ENCODE measurements around the gene TBC1D1. TPM values are rescaled to one million over a fixed set of nuclear protein-coding genes. Genes with fewer than 3 reads are reported as not detected.

Gene TBC1D1
- polyA plus RNA-seq (2013, experiment 1 of 2) = 107 TPM
- 111 TPM for polyA plus RNA-seq (2013, experiment 2 of 2)

DNA sequence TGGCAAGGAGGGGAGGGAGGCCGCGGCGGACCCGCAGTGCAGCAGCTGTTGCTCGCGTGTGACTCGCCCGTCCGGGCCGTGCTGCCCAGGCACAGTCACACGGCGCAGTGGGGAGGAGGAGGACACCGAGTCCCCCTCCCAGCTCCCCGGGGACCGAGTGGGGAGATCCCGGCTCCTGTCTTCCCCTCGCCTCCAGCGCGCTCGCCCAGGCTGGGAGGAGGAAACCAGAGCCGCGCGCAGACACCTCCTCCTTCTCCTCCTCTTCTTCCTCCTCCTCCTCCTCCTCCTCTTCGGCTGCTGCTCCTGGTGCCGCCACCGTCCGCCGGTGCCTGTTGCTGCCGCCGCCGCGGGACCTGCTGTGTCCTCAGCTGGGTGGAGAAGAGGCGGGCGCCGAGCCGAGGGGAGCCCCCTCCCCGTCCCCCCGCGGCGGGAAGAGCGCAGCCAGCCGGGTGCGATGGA lies at the start of gene TBC1D1:
TBC1D1 (plus strand) TSS at position 284 of the 459 bp plus-strand sequence. CDS start 11,012 bp downstream, outside the sequence.
- Histone ChIP-seq H3K36me3 (ENCODE audit: control insufficient read depth, insufficient read depth, low read length) (no peaks in the 10 kb centered on the region), H3K9me3 (ENCODE audit: control insufficient read depth, low read length) (no peaks in the 10 kb centered on the region), H3K4me3 (ENCODE audit: extremely low read depth, insufficient read depth, low read length, poor library complexity, severe bottlenecking) (peak within 1 kb of the TSS; percentile 39), H3K27ac (ENCODE audit: low read depth, low read length, severe bottlenecking) (no peak within 1 kb of the TSS), H3K4me1 (ENCODE audit: control insufficient read depth, insufficient read depth, low read length, poor library complexity, severe bottlenecking) (no peaks in the 10 kb centered on the region)
- 0 to 2% methylated on average over 17 to 21 of the region's 43 CpGs for WGBS, 2 experiments (ENCODE audit: insufficient coverage in 2 of 2)

DNA sequence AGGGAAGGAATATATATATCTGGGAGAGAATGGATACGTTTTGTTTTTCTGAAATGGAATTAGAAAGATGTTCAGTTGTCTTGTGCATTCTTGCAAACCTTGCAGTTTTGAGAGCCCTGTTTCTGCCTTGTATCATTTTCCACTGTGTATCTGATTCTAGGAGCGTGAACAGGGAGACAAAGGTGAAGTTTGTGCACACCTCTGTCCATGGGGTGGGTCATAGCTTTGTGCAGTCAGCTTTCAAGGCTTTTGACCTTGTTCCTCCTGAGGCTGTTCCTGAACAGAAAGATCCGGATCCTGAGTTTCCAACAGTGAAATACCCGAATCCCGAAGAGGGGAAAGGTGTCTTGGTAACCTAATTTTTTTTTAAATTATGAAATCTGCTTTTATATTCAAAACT lies 46.7 kb upstream of the TBC1D1 start:
- Histone ChIP-seq H3K9me3 (ENCODE audit: control insufficient read depth, low read length) (no peaks in the 10 kb centered on the region), H3K4me1 (ENCODE audit: control insufficient read depth, insufficient read depth, low read length, poor library complexity, severe bottlenecking) (peaks cover 7% of the 10 kb centered on the region), H3K4me3 (ENCODE audit: extremely low read depth, insufficient read depth, low read length, poor library complexity, severe bottlenecking) (no peak overlapping the region), H3K36me3 (ENCODE audit: control insufficient read depth, insufficient read depth, low read length) (peaks cover 17% of the 10 kb centered on the region), H3K27ac (ENCODE audit: low read depth, low read length, severe bottlenecking) (no peak overlapping the region)
- WGBS, 2 experiments (ENCODE audit: insufficient coverage in 2 of 2) = 95 to 100% methylated on average over 3 of the region's 5 CpGs

DNA sequence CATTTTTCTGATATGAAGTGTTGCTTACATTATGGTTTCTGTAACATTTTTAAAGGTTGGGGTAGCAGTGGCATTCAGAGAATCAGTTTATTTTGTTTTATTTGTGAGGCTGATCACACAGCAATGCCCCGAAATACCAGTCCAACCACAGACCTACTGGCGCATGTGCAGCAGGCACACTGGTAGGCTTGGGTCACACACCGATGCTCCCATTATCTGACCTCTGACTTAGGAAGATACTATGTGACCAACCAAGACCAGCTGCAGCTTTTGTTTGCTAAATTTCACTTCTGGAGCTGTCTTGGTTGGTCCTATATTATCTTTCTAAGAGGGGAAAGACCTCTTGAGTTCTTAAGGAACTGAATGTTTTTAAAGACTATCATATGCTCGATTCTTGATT lies 45.7 kb upstream of the TBC1D1 start:
- Histone ChIP-seq H3K36me3 (ENCODE audit: control insufficient read depth, insufficient read depth, low read length) (peaks cover 18% of the 10 kb centered on the region), H3K4me1 (ENCODE audit: control insufficient read depth, insufficient read depth, low read length, poor library complexity, severe bottlenecking) (peaks cover 7% of the 10 kb centered on the region), H3K27ac (ENCODE audit: low read depth, low read length, severe bottlenecking) (no peak overlapping the region), H3K4me3 (ENCODE audit: extremely low read depth, insufficient read depth, low read length, poor library complexity, severe bottlenecking) (no peak overlapping the region), H3K9me3 (ENCODE audit: control insufficient read depth, low read length) (no peaks in the 10 kb centered on the region)
- WGBS, 2 experiments (ENCODE audit: insufficient coverage in 2 of 2) = 92 to 97% methylated on average over 3 of the region's 4 CpGs

GRCh38 chr4:37847311-37847884 lies 43.5 kb upstream of the TBC1D1 start:
- WGBS, 2 experiments (ENCODE audit: insufficient coverage in 2 of 2) = 63 to 86% methylated on average over 2 of the region's 5 CpGs
- H3K4me3 ChIP-seq (ENCODE audit: extremely low read depth, insufficient read depth, low read length, poor library complexity, severe bottlenecking) = no peak overlapping the region
- H3K36me3 ChIP-seq (ENCODE audit: control insufficient read depth, insufficient read depth, low read length) = peaks cover 19% of the 10 kb centered on the region
- H3K9me3 ChIP-seq (ENCODE audit: control insufficient read depth, low read length) = no peaks in the 10 kb centered on the region
- H3K27ac ChIP-seq (ENCODE audit: low read depth, low read length, severe bottlenecking) = no peak overlapping the region
- H3K4me1 ChIP-seq (ENCODE audit: control insufficient read depth, insufficient read depth, low read length, poor library complexity, severe bottlenecking) = peaks cover 7% of the 10 kb centered on the region

DNA sequence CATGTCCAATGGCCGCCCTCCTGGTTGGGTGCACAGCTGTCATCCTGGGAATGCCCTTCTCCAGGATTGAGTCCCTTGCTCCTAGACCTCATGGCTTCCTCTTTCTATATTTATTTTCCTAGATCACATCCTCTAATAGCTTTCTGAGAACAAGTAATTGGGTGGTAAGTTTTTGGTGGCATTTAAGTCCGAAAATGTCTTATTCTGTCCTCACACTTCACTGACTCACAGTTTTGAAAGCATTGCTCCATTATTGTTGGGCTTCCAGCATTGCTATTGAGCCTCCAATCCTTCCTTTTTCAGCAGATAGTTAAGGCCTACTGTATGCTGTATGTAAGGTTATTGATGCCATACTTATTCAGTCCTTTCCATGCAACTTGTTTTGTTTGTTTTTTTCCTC lies 38.5 kb upstream of the TBC1D1 start:
- no peaks in the 10 kb centered on the region for H3K4me1 ChIP-seq (ENCODE audit: control insufficient read depth, insufficient read depth, low read length, poor library complexity, severe bottlenecking)

GRCh38 chr4:37858112-37858511 lies 32.8 kb upstream of the TBC1D1 start:
- no peaks in the 10 kb centered on the region for H3K4me1 ChIP-seq (ENCODE audit: control insufficient read depth, insufficient read depth, low read length, poor library complexity, severe bottlenecking)
- H3K9me3 ChIP-seq (ENCODE audit: control insufficient read depth, low read length) = no peaks in the 10 kb centered on the region
- no peak overlapping the region for H3K27ac ChIP-seq (ENCODE audit: low read depth, low read length, severe bottlenecking)
- H3K36me3 ChIP-seq (ENCODE audit: control insufficient read depth, insufficient read depth, low read length) = peaks cover 6% of the 10 kb centered on the region
- no CpG with 5 or more reads among the region's 4 CpGs for WGBS, 2 experiments (ENCODE audit: insufficient coverage in 2 of 2)
- H3K4me3 ChIP-seq (ENCODE audit: extremely low read depth, insufficient read depth, low read length, poor library complexity, severe bottlenecking) = no peak overlapping the region

More for the DNA sequence above, 38.5 kb upstream of the TBC1D1 start:
- WGBS, 2 experiments (ENCODE audit: insufficient coverage in 2 of 2) = 100% methylated on average over 1 of the region's 2 CpGs
- Histone ChIP-seq H3K9me3 (ENCODE audit: control insufficient read depth, low read length) (no peaks in the 10 kb centered on the region), H3K4me3 (ENCODE audit: extremely low read depth, insufficient read depth, low read length, poor library complexity, severe bottlenecking) (no peak overlapping the region), H3K36me3 (ENCODE audit: control insufficient read depth, insufficient read depth, low read length) (peaks cover 14% of the 10 kb centered on the region), H3K27ac (ENCODE audit: low read depth, low read length, severe bottlenecking) (no peak overlapping the region)

GRCh38 chr4:37858872-37859271 lies 32.0 kb upstream of the TBC1D1 start:
- H3K27ac ChIP-seq (ENCODE audit: low read depth, low read length, severe bottlenecking) = no peak overlapping the region
- no peaks in the 10 kb centered on the region for H3K4me1 ChIP-seq (ENCODE audit: control insufficient read depth, insufficient read depth, low read length, poor library complexity, severe bottlenecking)
- H3K36me3 ChIP-seq (ENCODE audit: control insufficient read depth, insufficient read depth, low read length) = peaks cover 13% of the 10 kb centered on the region
- H3K4me3 ChIP-seq (ENCODE audit: extremely low read depth, insufficient read depth, low read length, poor library complexity, severe bottlenecking) = no peak overlapping the region
- H3K9me3 ChIP-seq (ENCODE audit: control insufficient read depth, low read length) = no peaks in the 10 kb centered on the region

DNA sequence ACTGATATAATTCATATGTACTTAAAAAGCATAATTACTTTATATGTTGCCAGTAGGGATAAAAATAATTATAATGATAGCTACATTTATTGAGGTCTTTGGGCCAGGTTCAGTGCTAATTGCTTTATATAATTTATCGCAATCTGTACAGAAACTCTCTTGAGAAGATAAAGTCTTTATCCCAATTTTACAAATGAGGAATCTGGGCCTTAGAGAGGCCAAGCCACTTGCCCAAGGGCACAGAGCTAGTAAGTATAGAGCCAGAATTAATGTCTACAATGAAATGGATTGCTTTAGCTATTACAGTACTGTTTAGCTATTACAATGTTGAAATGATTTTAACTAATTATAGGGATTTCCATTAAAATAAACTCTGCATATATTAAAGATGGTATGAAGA lies 30.6 kb upstream of the TBC1D1 start:
- H3K27ac ChIP-seq (ENCODE audit: low read depth, low read length, severe bottlenecking) = no peak overlapping the region

GRCh38 chr4:37862961-37863360 lies 27.9 kb upstream of the TBC1D1 start:
- peaks cover 8% of the 10 kb centered on the region for H3K36me3 ChIP-seq (ENCODE audit: control insufficient read depth, insufficient read depth, low read length)
- no peak overlapping the region for H3K27ac ChIP-seq (ENCODE audit: low read depth, low read length, severe bottlenecking)
- H3K9me3 ChIP-seq (ENCODE audit: control insufficient read depth, low read length) = no peaks in the 10 kb centered on the region
- 100% methylated on average over 1 of the region's 4 CpGs for WGBS, 2 experiments (ENCODE audit: insufficient coverage in 2 of 2)
- H3K4me1 ChIP-seq (ENCODE audit: control insufficient read depth, insufficient read depth, low read length, poor library complexity, severe bottlenecking) = no peaks in the 10 kb centered on the region
- no peak overlapping the region for H3K4me3 ChIP-seq (ENCODE audit: extremely low read depth, insufficient read depth, low read length, poor library complexity, severe bottlenecking)

More for the DNA sequence above, 30.6 kb upstream of the TBC1D1 start:
- Histone ChIP-seq H3K4me3 (ENCODE audit: extremely low read depth, insufficient read depth, low read length, poor library complexity, severe bottlenecking) (no peak overlapping the region), H3K4me1 (ENCODE audit: control insufficient read depth, insufficient read depth, low read length, poor library complexity, severe bottlenecking) (no peaks in the 10 kb centered on the region), H3K36me3 (ENCODE audit: control insufficient read depth, insufficient read depth, low read length) (peaks cover 13% of the 10 kb centered on the region), H3K9me3 (ENCODE audit: control insufficient read depth, low read length) (no peaks in the 10 kb centered on the region)
- WGBS, 2 experiments (ENCODE audit: insufficient coverage in 2 of 2) = no CpG with 5 or more reads among the region's 1 CpG

DNA sequence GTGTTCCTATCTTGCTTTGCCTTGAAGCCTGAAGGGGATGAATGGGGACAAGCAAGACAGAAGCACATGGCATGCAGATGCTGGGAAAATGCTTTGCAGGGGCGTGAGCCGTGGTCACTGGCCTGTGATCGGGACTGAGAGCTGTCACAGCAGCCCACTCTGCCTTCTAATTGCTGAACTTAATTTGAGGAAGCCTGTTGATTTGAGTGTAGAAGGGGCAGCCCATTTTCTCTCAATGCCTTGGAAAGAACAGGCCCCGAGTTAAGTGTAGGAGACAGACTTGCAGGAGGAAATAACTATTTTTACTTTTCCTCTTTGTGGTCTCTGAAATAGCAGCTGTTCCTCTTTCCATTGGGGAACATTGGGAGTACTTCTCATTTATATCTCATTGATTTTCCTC lies 26.1 kb upstream of the TBC1D1 start:
- no peak overlapping the region for H3K4me3 ChIP-seq (ENCODE audit: extremely low read depth, insufficient read depth, low read length, poor library complexity, severe bottlenecking)
- 85 to 90% methylated on average over 3 to 4 of the region's 4 CpGs for WGBS, 2 experiments (ENCODE audit: insufficient coverage in 2 of 2)
- peaks cover 8% of the 10 kb centered on the region for H3K36me3 ChIP-seq (ENCODE audit: control insufficient read depth, insufficient read depth, low read length)
- H3K27ac ChIP-seq (ENCODE audit: low read depth, low read length, severe bottlenecking) = no peak overlapping the region
- H3K9me3 ChIP-seq (ENCODE audit: control insufficient read depth, low read length) = no peaks in the 10 kb centered on the region
- no peaks in the 10 kb centered on the region for H3K4me1 ChIP-seq (ENCODE audit: control insufficient read depth, insufficient read depth, low read length, poor library complexity, severe bottlenecking)

DNA sequence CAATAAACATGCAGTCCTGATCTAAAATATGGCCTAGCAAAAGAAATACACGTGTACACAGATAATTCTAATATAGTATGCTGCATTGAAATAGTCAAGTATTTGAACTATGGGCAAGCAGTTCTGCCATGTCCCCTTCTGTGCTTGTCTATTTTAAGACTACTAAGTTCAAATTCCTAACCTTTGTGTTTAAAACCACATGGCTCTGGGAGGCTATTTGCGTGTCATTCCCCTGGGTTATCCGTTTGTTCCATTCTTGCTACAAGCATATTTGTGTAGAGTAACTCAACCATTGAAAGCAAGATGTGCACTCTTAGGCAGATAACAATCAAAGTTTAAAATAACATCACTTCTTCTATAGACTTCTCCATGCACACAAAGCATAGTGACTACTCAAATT lies 25.4 kb upstream of the TBC1D1 start:
- Histone ChIP-seq H3K4me1 (ENCODE audit: control insufficient read depth, insufficient read depth, low read length, poor library complexity, severe bottlenecking) (no peaks in the 10 kb centered on the region), H3K4me3 (ENCODE audit: extremely low read depth, insufficient read depth, low read length, poor library complexity, severe bottlenecking) (no peak overlapping the region), H3K9me3 (ENCODE audit: control insufficient read depth, low read length) (no peaks in the 10 kb centered on the region), H3K36me3 (ENCODE audit: control insufficient read depth, insufficient read depth, low read length) (peaks cover 8% of the 10 kb centered on the region), H3K27ac (ENCODE audit: low read depth, low read length, severe bottlenecking) (no peak overlapping the region)
- WGBS, 2 experiments (ENCODE audit: insufficient coverage in 2 of 2) = no CpG with 5 or more reads among the region's 3 CpGs
